ENCODE data around the gene PNO1. TPM values are rescaled to one million over a fixed set of nuclear protein-coding genes. Genes with fewer than 3 reads are reported as not detected.

Gene PNO1
- total and polyA plus RNA-seq, 9 donors: 6.1 to 26.4 (median 12.7) TPM

DNA sequence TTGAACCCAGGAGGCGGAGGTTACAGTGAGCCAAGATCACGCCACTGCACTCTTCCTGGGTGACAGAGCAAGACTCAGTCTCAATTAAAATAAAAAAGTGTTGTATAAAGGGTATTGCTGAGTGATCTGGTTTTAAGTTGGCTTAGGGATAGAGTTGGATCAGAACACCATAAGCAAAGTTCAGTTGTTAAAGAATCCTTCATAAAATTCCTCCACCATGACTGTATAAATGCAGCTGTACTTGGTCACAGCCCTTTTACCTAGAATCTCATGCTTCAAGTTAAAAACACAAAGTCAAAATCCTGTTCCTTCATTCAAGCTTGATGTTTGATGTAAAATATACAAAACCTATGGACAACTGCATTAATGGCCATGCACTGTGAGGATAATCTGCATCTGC lies 33.4 kb upstream of the PNO1 start:
- Histone ChIP-seq H3K27me3 (no peaks in the 10 kb centered on the region), H3K9me3 (no peaks in the 10 kb centered on the region), H3K4me1 (ENCODE audit: insufficient read depth) (peaks cover 3% of the 10 kb centered on the region), H3K4me3 (no peak overlapping the region), H3K36me3 (no peaks in the 10 kb centered on the region), H3K27ac (no peak overlapping the region)
- WGBS, 3 donors: 48 to 100% (median 68%) methylated on average over 2 of the region's 2 CpGs
- TF ChIP-seq POLR2A (IDR thresholded peaks at IDR 0.05): no peak
- TF ChIP-seq, protein P1, sequence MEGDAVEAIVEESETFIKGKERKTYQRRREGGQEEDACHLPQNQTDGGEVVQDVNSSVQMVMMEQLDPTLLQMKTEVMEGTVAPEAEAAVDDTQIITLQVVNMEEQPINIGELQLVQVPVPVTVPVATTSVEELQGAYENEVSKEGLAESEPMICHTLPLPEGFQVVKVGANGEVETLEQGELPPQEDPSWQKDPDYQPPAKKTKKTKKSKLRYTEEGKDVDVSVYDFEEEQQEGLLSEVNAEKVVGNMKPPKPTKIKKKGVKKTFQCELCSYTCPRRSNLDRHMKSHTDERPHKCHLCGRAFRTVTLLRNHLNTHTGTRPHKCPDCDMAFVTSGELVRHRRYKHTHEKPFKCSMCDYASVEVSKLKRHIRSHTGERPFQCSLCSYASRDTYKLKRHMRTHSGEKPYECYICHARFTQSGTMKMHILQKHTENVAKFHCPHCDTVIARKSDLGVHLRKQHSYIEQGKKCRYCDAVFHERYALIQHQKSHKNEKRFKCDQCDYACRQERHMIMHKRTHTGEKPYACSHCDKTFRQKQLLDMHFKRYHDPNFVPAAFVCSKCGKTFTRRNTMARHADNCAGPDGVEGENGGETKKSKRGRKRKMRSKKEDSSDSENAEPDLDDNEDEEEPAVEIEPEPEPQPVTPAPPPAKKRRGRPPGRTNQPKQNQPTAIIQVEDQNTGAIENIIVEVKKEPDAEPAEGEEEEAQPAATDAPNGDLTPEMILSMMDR (IDR thresholded peaks at IDR 0.05): no peak
- no peak for TF ChIP-seq EP300 (IDR thresholded peaks at IDR 0.05)
- intact Hi-C loops (cut with DNase I): loop anchor here (5.0 to 10.0 kb wide), 4 partner anchors 158 to 318 kb away; no protein-coding TSS in a partner anchor
- DNase-seq: no peak

- Histone ChIP-seq H3K9me3 (no peaks in the 10 kb centered on the region), H3K27me3 (no peaks in the 10 kb centered on the region), H3K27ac (no peak overlapping the region), H3K36me3 (no peaks in the 10 kb centered on the region), H3K4me3 (no peak overlapping the region), H3K4me1 (ENCODE audit: insufficient read depth) (peaks cover 3% of the 10 kb centered on the region)
- DNase-seq: no peak
- TF ChIP-seq EP300 (IDR thresholded peaks at IDR 0.05): no peak
- TF ChIP-seq POLR2A (IDR thresholded peaks at IDR 0.05): no peak
- TF ChIP-seq, protein P1 (IDR thresholded peaks at IDR 0.05): no peak
- intact Hi-C loops (cut with DNase I): loop anchor here (5.0 to 10.0 kb wide), 4 partner anchors 141 to 316 kb away; no protein-coding TSS in a partner anchor
- 71 to 84% (median 76%) methylated on average over 5 of the region's 5 CpGs for WGBS, 3 donors
Measured at GRCh38 chr2:68125821-68126220, 31.9 kb upstream of the PNO1 start.

GRCh38 chr2:68126561-68126960 lies 31.1 kb upstream of the PNO1 start:
- intact Hi-C loops (cut with DNase I): loop anchor here (5.0 to 10.0 kb wide), 4 partner anchors 141 to 316 kb away; no protein-coding TSS in a partner anchor
- Histone ChIP-seq H3K36me3 (no peaks in the 10 kb centered on the region), H3K27me3 (no peaks in the 10 kb centered on the region), H3K4me3 (no peak overlapping the region), H3K9me3 (no peaks in the 10 kb centered on the region), H3K27ac (no peak overlapping the region), H3K4me1 (ENCODE audit: insufficient read depth) (peaks cover 1% of the 10 kb centered on the region)
- DNase-seq: no peak
- WGBS, 3 donors: 79 to 84% (median 80%) methylated on average over 2 of the region's 2 CpGs
- TF ChIP-seq, protein P1 (IDR thresholded peaks at IDR 0.05): no peak
- no peak for TF ChIP-seq EP300 (IDR thresholded peaks at IDR 0.05)
- TF ChIP-seq POLR2A (IDR thresholded peaks at IDR 0.05): no peak

DNA sequence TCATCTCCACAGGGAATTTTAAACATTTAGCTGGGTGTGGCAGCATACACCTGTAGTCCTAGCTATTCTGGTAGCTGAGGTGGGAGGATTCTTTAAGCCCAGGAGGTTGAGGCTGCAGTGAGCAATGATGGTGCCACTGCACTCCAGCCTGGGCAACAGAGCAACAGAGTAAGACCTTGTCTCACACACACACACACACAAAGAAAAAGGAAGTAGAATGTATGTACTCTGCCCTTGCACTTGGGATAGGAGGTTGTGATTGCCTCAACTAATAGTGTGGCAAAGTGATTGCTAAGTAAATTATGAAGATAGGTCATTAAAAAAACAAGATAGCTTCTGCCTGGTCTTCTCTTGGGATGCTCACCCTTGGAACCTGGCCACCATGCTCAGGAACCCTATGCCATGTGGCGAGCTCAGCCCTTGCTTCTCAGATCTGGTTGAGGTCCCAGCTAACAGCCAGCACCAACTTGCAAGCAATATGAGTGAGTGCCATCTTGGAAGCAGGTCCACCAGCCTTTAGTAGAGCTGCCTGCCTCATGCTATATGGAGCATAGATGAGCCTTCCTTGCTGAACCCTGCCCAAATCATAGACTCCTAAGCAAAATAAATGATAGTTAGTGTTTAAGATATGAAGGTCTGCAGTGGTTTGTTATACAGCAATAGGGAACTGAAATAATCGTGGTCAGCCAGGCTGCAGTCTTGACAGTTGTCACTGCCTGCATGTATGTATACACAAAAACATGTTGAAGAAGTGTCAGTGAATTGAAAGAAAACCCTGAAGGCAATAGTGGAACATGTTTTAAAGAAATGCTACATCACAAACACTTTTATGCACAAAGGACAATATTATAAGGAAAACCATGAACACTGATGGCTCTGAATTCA lies 30.1 kb upstream of the PNO1 start:
- 70 to 94% (median 74%) methylated on average over 2 of the region's 2 CpGs for WGBS, 3 donors
- H3K4me3 ChIP-seq: no peak overlapping the region
- TF ChIP-seq EP300 (IDR thresholded peaks at IDR 0.05): no peak
- TF ChIP-seq, protein P1 (IDR thresholded peaks at IDR 0.05): no peak
- no peak for TF ChIP-seq POLR2A (IDR thresholded peaks at IDR 0.05)
- H3K9me3 ChIP-seq: no peaks in the 10 kb centered on the region
- H3K36me3 ChIP-seq: no peaks in the 10 kb centered on the region
- H3K27ac ChIP-seq: no peak overlapping the region
- DNase-seq: no peak
- peaks cover 1% of the 10 kb centered on the region for H3K4me1 ChIP-seq (ENCODE audit: insufficient read depth)
- no peaks in the 10 kb centered on the region for H3K27me3 ChIP-seq
- intact Hi-C loops (cut with DNase I): loop anchor here (5.0 to 10.0 kb wide), 4 partner anchors 140 to 315 kb away; no protein-coding TSS in a partner anchor

All from ovary (tissue), 9 donors.